Measurements from ENCODE around the gene ADAM19. TPM values are rescaled to one million over a fixed set of nuclear protein-coding genes. Genes with fewer than 3 reads are reported as not detected.

ADAM19 gene
- polyA plus RNA-seq, 1 of the 3 experiments (the other 2 are of a cell fraction), result 46.9 TPM

- H4K20me1 ChIP-seq (ENCODE audit: insufficient read depth), result peaks cover 7% of the 10 kb centered on the region; the same call in 1 of the 2 replicates
- 99% methylated on average over 9 of the region's 9 CpGs for WGBS (ENCODE audit: low lambda C conversion rate)
- no peaks in the 10 kb centered on the region for H3K9me3 ChIP-seq
- ChIA-PET CTCF (interaction anchor here (1.0 kb wide), 1 partner anchor 39 kb away, joined by 3 read pairs; no protein-coding TSS in a partner anchor), POLR2A (no interaction called here)
- H3K27me3 ChIP-seq (ENCODE audit: insufficient read depth), result no peaks in the 10 kb centered on the region
- no peak overlapping the region for H3K9ac ChIP-seq
- no peak for TF ChIP-seq RCOR1 (IDR thresholded peaks at IDR 0.05; ENCODE audit: low read length)
- TF ChIP-seq RFX5 (IDR thresholded peaks at IDR 0.05; ENCODE audit: low read length), result no peak
- no peak for TF ChIP-seq USF2 (IDR thresholded peaks at IDR 0.05; ENCODE audit: borderline replicate concordance, low read depth, low read length)
- no peak for TF ChIP-seq RXRA (IDR thresholded peaks at IDR 0.05; ENCODE audit: borderline replicate concordance, low read depth)
- TF ChIP-seq GABPA (IDR thresholded peaks at IDR 0.05; ENCODE audit: low read depth), result no peak
- TF ChIP-seq JUND (IDR thresholded peaks at IDR 0.05), result no peak
- TF ChIP-seq MXI1 (IDR thresholded peaks at IDR 0.05; ENCODE audit: low read depth, low read length), result no peak
- TF ChIP-seq TEAD4 (IDR thresholded peaks at IDR 0.05; ENCODE audit: borderline replicate concordance, insufficient read depth), result no peak
- no peak for TF ChIP-seq MAX (IDR thresholded peaks at IDR 0.05; ENCODE audit: low read depth)
- no peak for TF ChIP-seq SMC3 (IDR thresholded peaks at IDR 0.05; ENCODE audit: low read depth, low read length)
- no peak for TF ChIP-seq ZBTB33 (IDR thresholded peaks at IDR 0.05; ENCODE audit: borderline replicate concordance, low read depth)
- no peak for TF ChIP-seq ELF1 (IDR thresholded peaks at IDR 0.05)
- no peak for TF ChIP-seq USF1 (IDR thresholded peaks at IDR 0.05; ENCODE audit: borderline replicate concordance, low read depth)
- no peak for TF ChIP-seq CHD2 (IDR thresholded peaks at IDR 0.05; ENCODE audit: low read length, partially characterized antibody)
- TF ChIP-seq GATA2 (CRISPR knock-in tag; IDR thresholded peaks at IDR 0.05), result no peak
- no peak for TF ChIP-seq FOSL2 (IDR thresholded peaks at IDR 0.05; ENCODE audit: borderline replicate concordance, low read depth)
- TF ChIP-seq TCF12 (IDR thresholded peaks at IDR 0.05), result no peak
- no peak for TF ChIP-seq NFIC (IDR thresholded peaks at IDR 0.05; ENCODE audit: borderline replicate concordance)
- TF ChIP-seq FOXM1 (IDR thresholded peaks at IDR 0.05; ENCODE audit: low read depth), result no peak
- DNase-seq, result no peak
- H2AFZ ChIP-seq (ENCODE audit: low read depth), result no peak overlapping the region
- H3F3A ChIP-seq (replicated peaks; ENCODE audit: insufficient read depth), result peaks cover 34% of the 10 kb centered on the region
- no peaks in the 10 kb centered on the region for H3K9me2 ChIP-seq
- no peak overlapping the region for H3K4me2 ChIP-seq
- no peak overlapping the region for H3K4me3 ChIP-seq (ENCODE audit: low read depth in 2 of 2, low read length in 1 of 2)
- peaks cover 0 to 20% of the 10 kb centered on the region in 2 experiments; a peak in 3 of 4 replicates for H3K4me1 ChIP-seq (ENCODE audit: control insufficient read depth in 1 of 2, insufficient read depth in 2 of 2, low read depth in 1 of 2, low read length in 1 of 2)
- peaks cover 41 to 74% of the 10 kb centered on the region in 2 experiments for H3K36me3 ChIP-seq (replicated peaks in 1 of 2; ENCODE audit: control insufficient read depth in 1 of 2, insufficient read depth in 2 of 2, low read length in 1 of 2)
- H3K79me2 ChIP-seq (ENCODE audit: insufficient read depth), result peaks cover 77% of the 10 kb centered on the region
- no peak overlapping the region for H3K27ac ChIP-seq (ENCODE audit: low read depth in 2 of 2, low read length in 1 of 2)
These were observed 66.5 kb downstream of the ADAM19 start for GRCh38 chr5:157509093-157509492.

Data from SK-N-SH (cell line).